ENCODE data around the gene RNF26.

- TF ChIP-seq EZH2 (IDR thresholded peaks at IDR 0.05; ENCODE audit: low read length, missing control alignments): no peak
- TF ChIP-seq CTCF (conservative IDR thresholded peaks at IDR 0.05 in 1 of 2, IDR thresholded peaks at IDR 0.05 in 1 of 2; ENCODE audit: low read depth in 1 of 2, low read length in 2 of 2): no peak
Observed at GRCh38 chr11:119310682-119311052, 23.7 kb upstream of the RNF26 start.

Measured in fibroblast of lung (primary cell).